Adrenal gland (tissue), 12 donors: Measurements from ENCODE around the gene MMAB. TPM values are rescaled to one million over a fixed set of nuclear protein-coding genes. Genes with fewer than 3 reads are reported as not detected.

Experiments
- DNase-seq, 7 donors: peaks; one replicate each; pipeline ENCODE4 v3.0.0-alpha.2; 2019 to 2020
- H3K27ac ChIP-seq, 5 donors: fragments of 200-600 bp; sonication (generic) in 4 of 5; 1 replicate in 3 of 5; 2 replicates in 2 of 5; pipeline versions ENCODE4 v1.5.1 to v1.8.0; 2016 to 2020; ENCODE audit warnings: mild to moderate bottlenecking in 1 of 5
- H3K27me3 ChIP-seq: fragments of 200-600 bp; 2 replicates; pipeline ENCODE4 v1.8.0; 2021
- H3K36me3 ChIP-seq, 2 donors: fragments of 200-600 bp; replicated peaks in 1 of 2; 1 replicate in 1 of 2; 2 replicates in 1 of 2; pipeline versions ENCODE4 v1.5.1 to v1.8.0; 2018 to 2022
- H3K4me1 ChIP-seq, 2 donors: fragments of 200-600 bp; replicated peaks in 1 of 2; 1 replicate in 1 of 2; 2 replicates in 1 of 2; pipeline versions ENCODE4 v1.5.1 to v1.8.0; 2018 to 2021
- H3K4me3 ChIP-seq, 4 donors: fragments of 200-600 bp; sonication (generic) in 3 of 4; one replicate each; pipeline ENCODE4 v1.5.1; 2016 to 2018
- H3K9me3 ChIP-seq, 3 donors: fragments of 200-600 bp; sonication (generic) in 1 of 3; replicated peaks in 1 of 3; 1 replicate in 2 of 3; 2 replicates in 1 of 3; pipeline versions ENCODE4 v1.5.1 to v1.8.0; 2016 to 2021
- CTCF ChIP-seq, 6 experiments: fragments of 450-650 bp in 4 of 6; fragments of 200-600 bp in 2 of 6; sonication (generic) in 1 of 6; IDR thresholded peaks; 1 replicate in 5 of 6; 2 replicates in 1 of 6; pipeline versions ENCODE4 v1.5.1 to v1.8.0; 2016 to 2021; ENCODE audit warnings: antibody characterized with exemption in 6 of 6, mild to moderate bottlenecking in 2 of 6, moderate library complexity in 1 of 6
- POLR2A ChIP-seq, 2 donors: fragments of 450-650 bp; IDR thresholded peaks; one replicate each; pipeline ENCODE4 v1.6.1; 2017; ENCODE audit warnings: antibody characterized with exemption in 2 of 2, mild to moderate bottlenecking in 2 of 2, moderate library complexity in 1 of 2
- WGBS, 4 donors: extraction: QIAGEN DNeasy Blood & Tissue Kit in 2 of 4; methylation state at CpG; one replicate each; pipeline versions ENCODE4 v1.1.5 to v1.1.7; 2013 to 2017; 5-methylcytosine and 5-hydroxymethylcytosine counted together
- intact Hi-C, 2 donors: fragments of 100-400 bp; cut with DNase I; formaldehyde crosslinking; loops; one replicate each; pipeline versions ENCODE4 v1.14.1 to v1.15.0; 2022 to 2023
- polyA plus RNA-seq, 3 donors: library from polyadenylated mRNA; stranded (reverse); fragments of 200-250 nt in 2 of 3; fragments of 350-450 nt in 1 of 3; fragmentation: Illumina TruSeq in 1 of 3; extraction: RNeasy Lipid Tissue Mini Kit (QIAGEN cat#74804) in 1 of 3; gene quantifications; one replicate each; pipeline ENCODE4 v1.2.3, GENCODE V29; 2013 to 2014
- total RNA-seq, 9 donors: library from RNA; depleted of rRNA in 4 of 9; stranded (reverse); fragments of >200 nt in 4 of 9; fragments of 120-200 nt in 1 of 9; fragmentation: NEBNext Ultra II Directional in 1 of 9; extraction: Animal tissue kit (Norgen Biotek cat#: 25700) in 1 of 9; gene quantifications; one replicate each; pipeline versions ENCODE4 v1.1.0 to v1.2.4, GENCODE V29; 2013 to 2023
- donor health status: healthy with polysubstance abuse.
- donor health status: Bipolar disorder and iron deficiency.
- donor health status: DM: yes; HTN: yes; CAD: no.
- donor health status: DM: no; HTN: no; CAD: no.
- donor health status: DM: no; HTN: no; CAD: no.
- donor health status: DM: yes; HTN: yes; CAD: no.

Gene MMAB
- total and polyA plus RNA-seq, 12 donors = 52.3 to 238 (median 90.0) TPM

GRCh38 chr12:109523071-109523470 is 50.2 kb downstream of the MMAB start:
- no peak for TF ChIP-seq CTCF (IDR thresholded peaks at IDR 0.05)
- no peak for TF ChIP-seq POLR2A (IDR thresholded peaks at IDR 0.05)
- intact Hi-C loops = loop anchor here (5.0 to 10.0 kb wide), 2 partner anchors 74 to 252 kb away; no protein-coding TSS in a partner anchor
- Histone ChIP-seq H3K36me3 (peaks cover 0 to 62% of the 10 kb centered on the region in 2 donors), H3K4me1 (peaks cover 0 to 14% of the 10 kb centered on the region in 2 donors), H3K27ac (peak overlapping the region in 1 of 5 donors; percentile 12), H3K27me3 (no peaks in the 10 kb centered on the region), H3K4me3 (no peak overlapping the region), H3K9me3 (no peaks in the 10 kb centered on the region)
- 83 to 91% (median 86%) methylated on average over 10 of the region's 10 CpGs for WGBS, 4 donors
- peak in 1 of 7 donors; percentile 77 for DNase-seq

GRCh38 chr12:109521831-109522230 is 51.5 kb downstream of the MMAB start:
- no peaks in the 10 kb centered on the region for H3K27me3 ChIP-seq
- H3K9me3 ChIP-seq = no peaks in the 10 kb centered on the region
- intact Hi-C loops = loop anchor here (5.0 to 10.0 kb wide), 2 partner anchors 75 to 253 kb away; no protein-coding TSS in a partner anchor
- no peak for TF ChIP-seq CTCF (IDR thresholded peaks at IDR 0.05)
- TF ChIP-seq POLR2A (IDR thresholded peaks at IDR 0.05) = no peak
- H3K27ac ChIP-seq = no peak overlapping the region
- no peak for DNase-seq
- WGBS, 4 donors = 84 to 92% (median 86%) methylated on average over 10 of the region's 10 CpGs
- H3K4me1 ChIP-seq = peaks cover 0 to 14% of the 10 kb centered on the region in 2 donors
- peaks cover 0 to 70% of the 10 kb centered on the region in 2 donors for H3K36me3 ChIP-seq
- H3K4me3 ChIP-seq = no peak overlapping the region

GRCh38 chr12:109519787-109520186 is 53.5 kb downstream of the MMAB start:
- Histone ChIP-seq H3K4me3 (no peak overlapping the region), H3K27me3 (no peaks in the 10 kb centered on the region), H3K9me3 (no peaks in the 10 kb centered on the region), H3K27ac (peak overlapping the region in 2 of 5 donors; percentile 2 to 46), H3K36me3 (peaks cover 0 to 72% of the 10 kb centered on the region in 2 donors), H3K4me1 (peaks cover 0 to 14% of the 10 kb centered on the region in 2 donors)
- TF ChIP-seq CTCF (IDR thresholded peaks at IDR 0.05) (no peak), POLR2A (IDR thresholded peaks at IDR 0.05) (no peak)
- WGBS, 4 donors = 85 to 93% (median 91%) methylated on average over 6 of the region's 6 CpGs
- no peak for DNase-seq
- intact Hi-C loops = loop anchor here (5.0 to 10.0 kb wide), 3 partner anchors 78 to 258 kb away; no protein-coding TSS in a partner anchor

GRCh38 chr12:109518820-109519665 is 54.3 kb downstream of the MMAB start:
- Histone ChIP-seq H3K4me1 (peaks cover 0 to 14% of the 10 kb centered on the region in 2 donors), H3K9me3 (no peaks in the 10 kb centered on the region), H3K4me3 (no peak overlapping the region), H3K36me3 (peaks cover 0 to 72% of the 10 kb centered on the region in 2 donors), H3K27ac (peak overlapping the region in 2 of 5 donors; percentile 29 to 46), H3K27me3 (no peaks in the 10 kb centered on the region)
- intact Hi-C loops = loop anchor here in 1 of 2 donors (5.0 kb wide), 1 partner anchor 258 kb away; no protein-coding TSS in a partner anchor
- TF ChIP-seq POLR2A (IDR thresholded peaks at IDR 0.05) = no peak
- TF ChIP-seq CTCF (IDR thresholded peaks at IDR 0.05) = peak; percentile 76 to 88 (median 80)
- 53 to 63% (median 56%) methylated on average over 11 of the region's 11 CpGs for WGBS, 4 donors
- peak; percentile 60 to 92 (median 75) for DNase-seq
